Ramos (cell line): ENCODE results near the gene ZNF101.

Experiments
- in situ Hi-C: fragments of 300-500 bp; cut with MboI; formaldehyde crosslinking; loops from one replicate; pipeline ENCODE4 v1.14.3; 2022; ENCODE audit warnings: low sequenced_read_pairs; ENCODE audit not compliant: unreplicated experiment

Gene ZNF101

DNA sequence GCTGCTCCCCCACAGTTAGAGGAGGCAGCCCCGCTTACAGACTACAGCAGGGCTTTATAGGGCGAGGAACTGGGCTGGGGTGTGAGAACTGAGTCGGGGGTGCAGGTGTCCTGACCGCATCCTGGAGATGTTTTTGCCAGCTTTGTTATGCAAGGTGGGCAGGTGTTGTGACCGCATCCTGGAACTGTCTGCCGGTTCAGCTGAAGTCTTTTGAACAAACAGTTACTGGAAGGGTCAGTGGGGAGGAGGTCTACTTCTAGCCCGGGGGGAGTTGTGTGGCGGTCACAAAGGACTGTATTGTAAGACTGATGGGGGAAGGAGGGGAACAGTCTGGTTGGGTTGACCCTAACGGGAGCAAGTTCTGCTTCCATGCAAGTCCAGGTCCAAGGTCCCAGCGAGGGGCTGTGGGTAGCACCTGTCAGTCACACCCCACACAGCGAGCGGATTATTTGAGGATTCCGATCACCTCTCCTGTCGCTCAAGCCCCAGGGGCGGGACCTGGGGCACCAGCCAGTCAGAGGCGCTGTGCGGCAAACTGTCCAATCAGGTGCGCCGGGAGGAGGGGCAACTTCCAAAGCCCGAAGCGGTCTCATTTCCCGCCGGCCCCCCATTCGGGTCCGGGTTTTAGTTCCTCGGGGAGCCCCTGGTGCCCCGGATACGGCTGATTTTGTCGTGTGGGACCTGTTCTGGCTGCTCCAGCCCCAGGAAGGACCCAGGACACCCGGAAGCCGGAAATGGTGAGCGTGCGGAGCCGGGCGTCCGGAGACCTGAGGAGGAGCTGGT, at the start of gene ZNF101:
ZNF101 (plus strand) TSS at position 610 of the 783 bp plus-strand sequence; CDS start at position 735, 125 bp downstream.
- in situ Hi-C loops = no loop called here

DNA sequence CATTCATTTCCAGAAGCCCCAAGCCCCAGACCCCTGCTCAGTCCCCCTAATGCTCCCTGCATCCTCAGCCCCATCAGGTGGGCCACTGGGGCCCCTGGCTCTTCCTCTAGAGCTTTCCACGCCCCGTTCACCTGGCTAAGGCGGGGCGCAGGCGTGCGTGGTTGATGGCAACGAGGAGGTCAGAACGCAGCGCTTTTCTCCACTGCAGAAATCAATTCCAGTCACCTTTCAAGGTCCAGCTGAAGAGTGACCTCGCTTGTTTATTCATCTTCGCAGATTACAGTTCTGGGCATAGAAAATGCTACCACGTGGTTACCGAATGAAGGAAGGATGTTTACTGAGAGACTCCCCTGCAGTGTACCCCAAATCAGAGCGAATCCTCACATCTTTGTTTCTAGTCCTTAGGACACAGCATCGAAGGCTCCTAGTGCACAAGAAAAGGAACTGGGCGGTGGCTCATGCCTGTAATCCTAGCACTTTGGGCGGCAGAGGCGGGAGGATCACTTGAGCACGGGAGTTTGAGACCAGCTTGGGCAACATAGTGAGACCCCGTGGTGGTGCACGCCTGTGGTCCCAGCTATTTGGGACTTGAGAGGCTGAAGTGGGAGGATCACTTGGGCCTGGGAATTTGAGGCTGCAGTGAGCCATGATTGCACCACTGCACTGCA, 49.3 kb upstream of the ZNF101 start:
- in situ Hi-C loops = no loop called here

DNA sequence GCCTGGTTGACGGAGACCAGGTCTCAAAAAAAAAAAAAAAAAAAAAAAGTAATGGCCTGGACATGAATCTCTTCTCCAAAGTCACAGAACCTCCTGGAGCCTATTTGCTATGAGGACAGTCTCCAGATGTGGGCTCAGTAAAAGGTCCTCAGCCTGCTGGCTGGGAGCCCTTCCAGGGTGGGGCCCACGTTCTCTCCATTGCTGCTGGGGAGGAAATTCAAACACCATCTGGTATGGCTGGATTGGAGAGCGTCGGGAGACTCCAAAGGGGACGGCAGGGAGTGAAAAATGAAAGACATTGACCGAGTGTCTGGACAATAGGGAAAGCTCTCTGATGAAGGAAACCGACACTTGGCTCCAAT, 48.8 kb upstream of the ZNF101 start:
- in situ Hi-C loops = no loop called here

DNA sequence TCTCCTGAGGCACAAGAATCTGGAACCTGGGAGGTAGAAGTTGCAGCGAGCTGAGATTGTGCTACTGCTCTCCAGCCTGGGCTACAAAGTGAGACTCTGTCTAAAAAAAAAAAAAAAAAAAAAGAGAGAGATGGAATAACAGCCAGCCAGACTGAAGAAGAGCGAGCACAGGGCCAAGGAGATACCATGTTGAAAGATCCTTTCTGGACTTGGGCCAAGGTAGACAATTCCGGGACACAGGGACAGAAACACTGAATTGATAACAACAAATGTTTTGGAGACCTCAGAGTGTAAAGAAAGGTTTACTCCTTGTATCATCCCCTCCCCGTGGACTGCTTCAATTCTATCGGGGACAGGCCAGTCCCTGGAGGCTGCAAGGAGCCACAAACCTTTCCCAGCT, 45.3 kb upstream of the ZNF101 start:
- in situ Hi-C loops = no loop called here

DNA sequence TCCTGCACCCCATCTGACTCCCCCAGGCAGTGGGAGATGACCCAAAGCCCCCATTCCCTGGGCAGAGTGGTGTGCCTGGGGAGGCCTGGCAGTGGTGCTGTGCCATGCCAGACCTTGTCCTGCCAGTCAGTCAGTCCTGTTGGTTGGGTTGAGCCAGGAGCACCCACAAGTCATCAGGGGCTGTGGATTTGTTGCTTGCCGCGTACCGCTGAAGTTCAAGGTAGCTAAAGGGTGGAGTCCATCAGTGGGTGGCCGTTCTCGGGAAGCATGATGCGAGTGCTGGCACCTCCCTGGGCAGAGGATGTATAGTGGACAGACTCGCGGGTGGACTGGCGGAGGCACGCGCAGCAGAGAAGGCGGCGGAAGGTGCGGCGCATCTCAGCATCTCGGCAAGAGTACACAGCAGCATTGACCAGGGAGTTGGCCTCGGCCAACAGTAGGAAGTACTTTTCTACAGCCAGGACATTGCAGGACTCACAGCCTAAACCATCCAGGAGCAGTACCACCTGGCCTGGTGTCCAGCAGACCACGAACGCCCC, 44.5 kb upstream of the ZNF101 start:
- in situ Hi-C loops = no loop called here

DNA sequence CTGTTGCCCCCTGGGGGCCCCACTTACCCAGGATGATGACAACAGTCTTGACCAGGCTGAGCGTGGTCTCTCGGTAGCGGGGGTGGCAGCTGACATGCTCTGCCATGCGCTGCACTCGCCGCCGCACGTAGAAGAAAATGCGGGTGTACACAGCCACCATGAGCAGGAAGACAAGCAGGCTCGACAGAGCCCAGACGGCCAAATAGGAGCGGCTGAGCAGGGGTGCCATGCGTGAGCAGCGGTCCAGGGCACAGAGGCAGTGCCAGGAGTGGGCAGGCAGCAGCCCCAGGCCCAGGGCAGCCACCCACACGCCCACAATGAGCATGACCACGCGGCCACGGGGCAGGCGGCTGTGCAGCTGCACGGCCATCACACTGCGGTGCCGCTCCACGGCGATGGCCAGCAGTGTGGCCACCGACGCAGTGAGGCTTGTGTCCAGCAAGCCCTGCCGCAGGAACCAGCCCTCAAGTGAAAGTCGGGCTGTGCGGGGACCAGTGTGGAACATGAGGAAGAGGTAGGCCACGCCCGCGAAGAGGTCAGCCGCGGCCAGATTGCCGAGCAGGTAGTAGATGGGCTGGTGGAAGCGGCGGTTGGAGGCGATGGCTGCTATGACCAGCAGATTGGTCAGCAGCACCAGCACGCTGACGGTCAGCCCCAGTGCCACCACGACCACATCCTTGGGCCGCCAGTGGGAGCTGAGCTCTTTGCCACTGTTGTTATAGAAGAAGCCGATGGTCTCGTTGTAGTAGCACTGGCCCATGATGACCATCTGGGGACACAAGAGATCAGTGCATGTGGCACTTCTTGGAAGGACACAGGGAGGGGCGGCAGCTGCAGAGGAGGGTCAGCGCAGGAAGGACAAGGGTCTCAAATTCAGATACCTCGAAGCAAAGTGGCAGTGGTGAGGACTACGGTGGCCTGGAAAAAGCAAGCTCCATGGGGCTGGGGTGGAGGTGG, 41.8 kb upstream of the ZNF101 start:
- in situ Hi-C loops = no loop called here

DNA sequence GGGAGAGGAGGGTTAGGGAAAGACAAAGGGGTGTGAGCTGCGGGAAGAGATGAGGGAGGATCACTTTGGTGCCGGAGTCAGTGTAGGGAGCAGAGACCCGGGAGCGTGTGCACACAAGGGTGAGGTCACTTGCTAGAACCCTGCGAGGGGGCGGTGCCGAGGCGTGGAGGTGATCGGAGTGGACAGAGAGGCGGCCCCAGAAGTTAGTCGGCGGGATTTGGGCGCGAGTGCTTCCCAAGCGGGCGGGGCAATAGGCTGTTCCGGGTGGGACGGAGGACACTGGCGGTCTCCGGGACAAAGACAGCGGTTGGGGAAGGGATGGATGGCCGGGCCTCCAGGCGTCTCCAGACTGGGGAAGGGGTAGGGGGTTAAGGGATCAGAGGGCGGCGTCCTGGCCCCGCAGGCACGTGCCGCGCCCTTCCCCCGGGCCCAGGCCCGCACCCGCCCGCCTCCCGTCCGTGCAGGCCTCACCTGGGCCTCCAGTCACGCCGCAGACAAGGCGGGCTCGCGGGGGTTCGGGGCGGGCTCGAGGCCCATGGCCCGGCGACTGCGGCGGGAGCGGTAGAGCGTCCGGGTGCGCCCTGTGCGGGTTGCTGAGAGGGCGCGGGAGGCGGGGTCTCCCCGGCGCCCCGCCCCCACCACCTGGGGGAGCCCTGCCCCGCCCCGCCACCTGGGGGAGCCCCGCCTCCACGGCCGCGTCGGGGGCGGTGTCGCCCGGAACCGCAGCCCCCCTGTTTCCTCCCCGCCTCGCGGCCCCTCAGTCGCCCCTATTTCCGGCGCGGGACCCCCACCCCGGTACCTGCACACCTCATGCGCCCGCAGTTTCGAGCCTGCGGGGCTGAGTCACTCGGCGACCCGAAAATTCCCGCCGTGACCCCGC, 40.8 kb upstream of the ZNF101 start, which contains the start of gene LPAR2:
LPAR2 (minus strand) TSS at position 600 of the 880 bp plus-strand sequence. CDS start 945 bp downstream, outside the sequence.
- in situ Hi-C loops = no loop called here

DNA sequence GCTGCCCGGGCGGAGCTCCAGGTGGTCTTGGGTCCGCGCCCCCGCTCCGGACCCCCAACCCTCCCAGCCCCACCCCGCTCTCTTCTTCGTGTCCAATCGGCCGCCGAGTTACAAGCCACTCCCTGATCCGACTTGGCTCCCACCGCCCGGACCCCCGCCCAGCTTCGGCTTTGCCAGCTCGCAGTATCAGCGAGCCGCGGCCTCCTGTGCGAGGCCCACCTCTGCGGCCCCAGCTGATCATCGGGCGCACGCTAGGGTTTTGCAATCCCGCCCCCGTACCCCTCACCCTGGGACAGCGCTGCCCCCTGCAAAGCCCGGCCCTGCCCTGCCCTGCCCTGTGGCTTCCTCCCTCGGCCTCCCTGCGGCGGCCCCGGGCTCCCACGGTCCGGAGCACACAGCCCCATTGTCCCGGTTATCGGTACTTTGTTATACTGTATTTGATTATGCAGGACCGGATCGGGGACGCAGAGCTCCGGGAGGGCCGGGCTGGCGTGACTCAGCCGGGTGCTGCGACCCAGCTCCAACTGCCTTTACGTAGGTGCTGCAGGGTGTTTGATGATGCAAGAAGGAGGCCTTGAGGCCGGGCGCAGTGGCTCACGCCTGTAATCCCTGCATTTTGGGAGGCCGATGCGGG, 40.0 kb upstream of the ZNF101 start:
- in situ Hi-C loops = no loop called here

DNA sequence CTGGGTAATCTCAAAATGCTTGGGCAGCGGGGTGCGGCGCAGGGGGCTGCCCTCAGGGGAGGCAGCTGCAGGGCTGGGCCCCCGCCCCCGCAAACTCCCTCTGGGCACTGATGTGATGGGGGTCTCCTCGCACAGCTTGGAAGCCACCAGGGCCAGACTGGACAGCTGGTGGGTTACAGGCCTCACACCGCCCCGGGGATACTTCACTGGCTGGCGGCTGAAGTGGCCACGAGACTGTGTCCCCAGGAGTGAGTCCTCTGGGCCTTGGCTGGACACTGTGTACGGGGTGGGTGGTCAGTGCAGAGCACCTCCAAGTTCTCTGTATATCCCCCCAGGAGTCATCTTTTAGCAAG, 38.6 kb upstream of the ZNF101 start:
- in situ Hi-C loops = no loop called here

DNA sequence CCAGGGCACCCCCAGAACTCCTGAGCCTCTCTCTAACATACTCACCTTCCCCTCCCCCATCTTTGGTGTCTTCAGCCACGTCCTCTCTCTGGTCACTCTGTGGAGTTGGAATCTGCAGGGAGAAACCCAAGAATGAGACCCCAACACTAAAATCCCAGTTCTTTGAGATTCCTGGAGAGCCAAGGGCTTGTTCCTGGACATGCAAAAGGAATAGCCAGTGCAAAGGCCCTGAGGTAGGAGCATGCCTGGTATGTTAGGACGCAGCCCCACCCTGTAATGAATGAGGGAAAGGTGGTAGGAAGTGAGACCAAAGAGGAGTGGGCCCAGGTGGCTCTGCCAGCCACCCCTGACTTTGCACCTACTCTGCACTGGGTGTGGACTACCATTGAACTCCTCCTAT, 38.2 kb upstream of the ZNF101 start:
- in situ Hi-C loops = no loop called here

DNA sequence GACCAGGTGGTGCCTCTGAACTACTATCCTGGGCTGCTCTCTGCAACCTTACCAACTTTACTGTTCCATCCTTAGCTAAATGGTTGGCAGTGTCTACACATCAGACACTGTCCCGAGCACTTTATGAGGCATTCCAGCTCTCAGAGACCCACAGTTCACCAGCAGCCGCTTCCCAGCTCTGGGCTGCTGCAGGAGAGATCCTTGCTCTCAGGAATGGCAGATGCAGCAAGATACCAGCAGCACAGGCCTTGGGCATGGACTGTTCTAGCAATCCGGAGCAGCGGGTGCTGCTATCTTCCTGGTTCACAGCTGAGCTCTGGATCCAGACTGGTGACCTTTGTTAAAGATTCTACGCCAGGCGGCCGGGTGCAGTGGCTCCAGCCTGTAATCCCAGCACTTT, 37.3 kb upstream of the ZNF101 start:
- in situ Hi-C loops = no loop called here

DNA sequence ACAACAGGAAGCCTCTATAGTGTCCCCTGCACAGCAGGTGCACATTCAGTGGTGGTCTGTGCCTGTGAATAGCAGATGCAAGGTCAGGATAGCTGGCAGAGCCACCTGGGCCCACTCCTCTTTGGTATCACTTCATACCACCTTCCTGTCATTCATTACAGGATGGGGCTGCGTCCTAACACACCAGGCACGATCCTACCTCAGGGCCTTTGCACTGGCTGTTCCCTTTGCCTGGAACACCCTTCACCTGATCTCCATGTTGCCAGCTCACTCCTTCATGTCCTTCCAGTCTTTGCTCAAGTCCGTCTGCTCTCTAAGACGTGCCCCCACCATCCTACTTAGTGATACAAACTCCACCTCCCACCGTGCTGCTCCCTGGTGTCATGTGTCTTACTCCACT, 36.0 kb upstream of the ZNF101 start:
- in situ Hi-C loops = no loop called here

DNA sequence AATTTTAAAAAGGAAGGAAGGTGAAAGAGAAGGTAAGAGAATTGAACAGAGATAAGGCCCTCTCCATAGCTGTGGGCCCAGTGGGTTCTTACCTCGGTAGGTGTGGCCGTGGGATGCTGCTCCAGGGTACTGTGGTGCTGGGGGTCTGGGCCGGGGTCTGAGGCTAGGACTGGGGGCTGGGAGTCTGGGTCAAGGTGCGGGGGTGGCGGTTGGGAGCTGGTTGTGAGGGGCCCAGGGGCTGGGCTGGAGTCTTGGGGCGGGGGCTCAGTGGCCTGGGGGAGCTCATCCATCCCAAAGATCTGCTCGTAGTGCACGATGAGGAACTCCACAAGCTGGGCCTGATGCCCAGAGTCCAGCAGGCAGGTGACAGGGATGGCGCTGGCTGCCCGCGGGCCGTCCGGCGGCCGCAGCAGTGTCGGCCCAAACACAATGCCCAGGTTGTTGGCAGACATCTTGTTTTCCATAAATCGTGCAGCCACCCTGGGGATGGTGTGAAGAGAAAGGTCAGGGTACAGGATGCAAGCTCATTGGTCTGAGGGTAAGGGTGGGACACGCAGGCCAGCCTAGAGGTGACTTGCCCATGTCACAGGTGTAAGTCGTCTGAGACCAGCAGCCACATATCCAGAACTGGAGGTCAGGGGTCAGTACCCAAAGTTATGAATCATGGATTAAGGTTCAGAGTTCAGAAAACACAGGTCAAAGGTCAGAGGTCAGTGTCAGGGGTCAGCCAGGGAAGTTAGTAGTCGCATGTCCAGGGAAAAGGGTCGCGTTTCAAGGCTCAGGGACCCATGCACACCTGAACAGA, 34.7 kb upstream of the ZNF101 start:
- in situ Hi-C loops = no loop called here

DNA sequence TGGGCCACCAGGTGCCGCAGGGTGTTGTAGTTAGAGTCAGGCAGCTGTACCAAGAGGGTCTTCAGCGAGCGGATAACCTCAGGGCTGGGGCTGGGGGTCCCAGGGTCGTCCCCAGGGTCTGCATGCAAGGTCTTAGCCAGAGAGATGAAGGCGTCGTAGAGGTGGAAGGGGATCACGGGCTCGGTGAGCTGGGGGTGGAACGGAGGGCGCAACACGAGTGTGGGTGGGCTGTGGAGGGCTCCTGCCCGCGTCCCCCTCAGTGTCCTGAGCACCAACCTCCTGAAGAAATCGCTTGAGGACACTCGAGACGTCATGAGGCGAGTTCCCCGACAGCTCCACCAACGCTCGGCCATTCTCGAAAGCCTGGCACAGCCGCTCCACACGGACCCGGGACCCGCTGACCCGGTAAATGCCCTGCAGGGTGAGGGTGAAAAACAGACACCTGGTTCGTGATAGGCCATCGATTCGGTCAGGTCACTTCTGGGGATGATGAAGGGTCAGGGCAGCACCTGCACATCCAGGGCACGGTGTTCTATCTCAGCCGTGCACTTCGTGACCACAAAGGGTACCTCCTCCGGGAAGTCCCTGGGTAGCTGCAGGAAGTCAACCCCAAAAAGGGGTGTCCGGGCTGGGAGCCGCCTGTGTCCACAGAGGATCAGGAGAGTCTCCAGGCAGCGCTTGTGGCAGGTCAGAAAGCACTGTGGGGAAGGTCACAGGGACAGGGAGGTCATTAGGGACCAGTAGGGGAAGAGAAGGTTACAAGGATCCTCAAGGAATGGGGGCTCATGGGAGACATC, 33.9 kb upstream of the ZNF101 start:
- in situ Hi-C loops = no loop called here

DNA sequence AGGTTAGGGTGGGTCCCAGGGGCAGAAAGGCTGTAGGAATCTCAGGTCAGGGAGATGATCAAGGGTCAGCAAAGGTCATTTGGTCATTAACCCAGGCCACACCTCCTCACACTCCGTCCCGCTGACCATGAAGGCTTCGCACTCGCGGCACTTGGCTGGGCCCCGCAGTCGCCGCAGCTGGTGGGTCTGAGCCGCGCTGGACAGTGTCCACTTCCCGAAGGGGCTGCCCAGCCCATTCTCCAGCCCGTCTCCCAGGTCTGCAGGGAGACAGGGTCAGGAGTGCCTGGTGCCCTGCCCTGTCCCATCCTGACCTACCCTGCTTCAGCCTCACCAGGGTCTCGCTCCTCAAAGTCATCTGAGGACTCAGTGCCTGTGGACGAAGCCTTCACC, 33.3 kb upstream of the ZNF101 start:
- in situ Hi-C loops = no loop called here

DNA sequence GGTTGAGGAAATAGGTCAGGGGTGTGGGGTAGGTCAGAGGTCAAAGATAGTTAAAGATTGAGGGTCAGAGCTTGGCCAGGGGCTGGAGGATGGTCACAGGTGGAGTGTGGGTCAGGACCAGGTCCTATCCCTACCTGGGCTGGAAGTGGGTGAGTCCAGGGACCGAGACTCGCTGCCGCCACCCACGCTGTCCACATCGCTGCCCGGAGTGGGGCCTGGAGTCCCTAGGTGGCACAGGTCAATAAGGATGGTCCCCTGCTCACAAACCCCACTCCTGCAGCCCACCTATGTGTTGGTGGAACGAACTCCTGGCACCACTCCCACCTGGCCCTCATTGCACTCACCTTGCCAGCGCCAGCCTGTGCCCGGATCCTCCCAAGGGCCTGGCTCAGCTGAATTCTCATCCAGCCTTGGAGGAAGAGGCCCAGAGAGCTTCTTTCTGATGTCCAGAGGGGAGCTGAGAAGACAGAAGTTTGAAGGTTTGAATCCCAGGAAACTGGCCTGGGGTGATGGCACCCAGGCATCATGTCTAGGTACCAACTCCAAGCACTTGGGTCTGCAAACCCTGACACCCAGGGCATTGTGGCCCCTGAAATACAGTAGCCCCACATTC, 32.0 kb upstream of the ZNF101 start:
- in situ Hi-C loops = no loop called here

DNA sequence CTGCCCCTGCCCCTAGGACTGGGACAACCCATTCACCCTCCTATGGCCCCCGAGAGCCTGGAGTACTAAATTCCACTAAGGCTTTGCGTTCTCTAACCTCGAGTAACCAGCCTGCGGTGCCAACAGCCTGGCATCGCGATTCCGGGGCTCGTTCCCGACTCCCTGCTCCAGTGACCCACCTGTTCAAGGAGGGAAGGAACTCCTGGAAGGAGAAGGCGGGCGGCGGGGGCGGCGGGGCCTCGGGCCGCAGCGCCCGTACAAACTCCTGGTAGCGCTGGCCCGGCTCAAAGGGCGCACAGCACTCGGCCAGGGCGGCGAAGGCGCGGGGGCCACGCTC, 31.5 kb upstream of the ZNF101 start:
- in situ Hi-C loops = no loop called here
